WTC11 (cell line): ENCODE measurements around the gene BCL2L1. TPM values are rescaled to one million over a fixed set of nuclear protein-coding genes. Genes with fewer than 3 reads are reported as not detected.
A peak's percentile ranks its signal among the peaks of the same experiment; 100 is the strongest.

Source experiments
- ATAC-seq: fragments of 200-7000 bp; cut with Tn5 transposase; 2 replicates; pipeline ENCODE4 v1.10.0; 2021; ENCODE audit warnings: mild to moderate bottlenecking, moderate library complexity
- CTCF ChIA-PET: fragments of 300-600 bp; sonication (Branson Sonifier 250); formaldehyde crosslinking; loops from one replicate; lab custom pipeline; 2021; ENCODE audit warnings: antibody characterized with exemption; lab: Charles Lee
- POLR2A ChIA-PET: fragments of 350-600 bp; sonication (Branson Sonifier 250); formaldehyde crosslinking; loops from one replicate; lab custom pipeline; 2021; ENCODE audit warnings: antibody characterized with exemption; lab: Charles Lee
- DNase-seq: peaks from one replicate; pipeline ENCODE4 v3.0.0; 2021; ENCODE audit warnings: low spot score
- H3K27ac Mint-ChIP-seq: 2 replicates; pipeline ENCODE4 v1.8.0; 2021; ENCODE audit warnings: mixed read lengths
- H3K27me3 Mint-ChIP-seq: 2 replicates; pipeline ENCODE4 v1.8.0; 2021; ENCODE audit warnings: low read depth, mild to moderate bottlenecking, moderate library complexity, mixed read lengths
- H3K36me3 Mint-ChIP-seq: 2 replicates; pipeline ENCODE4 v1.8.0; 2021; ENCODE audit warnings: mixed read lengths
- H3K4me1 Mint-ChIP-seq: 2 replicates; pipeline ENCODE4 v1.8.0; 2022; ENCODE audit warnings: mixed read lengths
- H3K4me3 Mint-ChIP-seq: 2 replicates; pipeline ENCODE4 v1.8.0; 2021; ENCODE audit warnings: mild to moderate bottlenecking, moderate library complexity, mixed read lengths
- H3K9me3 Mint-ChIP-seq: 2 replicates; pipeline ENCODE4 v1.8.0; 2021; ENCODE audit warnings: mixed read lengths
- ATF2 ChIP-seq: sonication (generic); formaldehyde crosslinking; IDR thresholded peaks from 2 replicates; pipeline ENCODE4 v1.8.1; 2022; ENCODE audit warnings: low read depth, missing genetic modification reagents, borderline replicate concordance
- CREB1 ChIP-seq: sonication (generic); formaldehyde crosslinking; IDR thresholded peaks from 2 replicates; pipeline ENCODE4 v1.8.0; 2023; ENCODE audit warnings: mild to moderate bottlenecking, missing genetic modification reagents
- E2F1 ChIP-seq: sonication (generic); formaldehyde crosslinking; IDR thresholded peaks from 2 replicates; pipeline ENCODE4 v1.8.0; 2022; ENCODE audit warnings: mild to moderate bottlenecking, missing genetic modification reagents
- EMX1 ChIP-seq: fragments of 250-450 bp; sonication (Bioruptor Pico); IDR thresholded peaks from 2 replicates; pipeline ENCODE4 v1.8.0; 2021; ENCODE audit warnings: mild to moderate bottlenecking
- ESRRA ChIP-seq: sonication (generic); formaldehyde crosslinking; IDR thresholded peaks from 2 replicates; pipeline ENCODE4 v1.8.1; 2022; ENCODE audit warnings: mild to moderate bottlenecking, missing genetic modification reagents, borderline replicate concordance
- ETV6 ChIP-seq: sonication (generic); formaldehyde crosslinking; IDR thresholded peaks from 2 replicates; pipeline ENCODE4 v1.8.1; 2022; ENCODE audit warnings: mild to moderate bottlenecking, missing genetic modification reagents
- FOXK1 ChIP-seq: sonication (generic); formaldehyde crosslinking; IDR thresholded peaks from 2 replicates; pipeline ENCODE4 v1.8.0; 2022; ENCODE audit warnings: mild to moderate bottlenecking, moderate library complexity, missing genetic modification reagents
- FOXP4 ChIP-seq: sonication (generic); formaldehyde crosslinking; IDR thresholded peaks from 2 replicates; pipeline ENCODE4 v1.8.0; 2022; ENCODE audit warnings: mild to moderate bottlenecking, missing genetic modification reagents
- KAT7 ChIP-seq: sonication (generic); formaldehyde crosslinking; IDR thresholded peaks from 2 replicates; pipeline ENCODE4 v1.8.1; 2023; ENCODE audit warnings: missing genetic modification reagents, mild to moderate bottlenecking, borderline replicate concordance
- MAX ChIP-seq: sonication (generic); formaldehyde crosslinking; IDR thresholded peaks from 2 replicates; pipeline ENCODE4 v1.8.0; 2022; ENCODE audit warnings: mild to moderate bottlenecking, missing genetic modification reagents
- NFATC4 ChIP-seq: fragments of 250-450 bp; sonication (Bioruptor Pico); IDR thresholded peaks from 2 replicates; pipeline ENCODE4 v1.9.0; 2021; ENCODE audit warnings: mild to moderate bottlenecking
- NR3C1 ChIP-seq: sonication (generic); formaldehyde crosslinking; conservative IDR thresholded peaks from 2 replicates; pipeline ENCODE4 v1.8.1; 2023; ENCODE audit warnings: low read depth, mild to moderate bottlenecking, missing genetic modification reagents
- PRRX2 ChIP-seq: fragments of 250-450 bp; sonication (Bioruptor Pico); IDR thresholded peaks from 2 replicates; pipeline ENCODE4 v1.8.0; 2021; ENCODE audit warnings: mild to moderate bottlenecking
- SMAD4 ChIP-seq: sonication (generic); formaldehyde crosslinking; IDR thresholded peaks from 2 replicates; pipeline ENCODE4 v1.8.0; 2022; ENCODE audit warnings: mild to moderate bottlenecking, missing genetic modification reagents
- SP1 ChIP-seq: sonication (generic); formaldehyde crosslinking; conservative IDR thresholded peaks from 2 replicates; pipeline ENCODE4 v1.8.1; 2022; ENCODE audit warnings: missing genetic modification reagents
- ZBTB43 ChIP-seq: sonication (generic); formaldehyde crosslinking; IDR thresholded peaks from 2 replicates; pipeline ENCODE4 v1.8.1; 2023; ENCODE audit warnings: mild to moderate bottlenecking, missing genetic modification reagents
- ZNF138 ChIP-seq: sonication (generic); formaldehyde crosslinking; conservative IDR thresholded peaks from 2 replicates; pipeline ENCODE4 v1.8.1; 2022; ENCODE audit warnings: mild to moderate bottlenecking, moderate library complexity, missing genetic modification reagents
- ZNF263 ChIP-seq: sonication (generic); formaldehyde crosslinking; IDR thresholded peaks from 2 replicates; pipeline ENCODE4 v1.8.1; 2022; ENCODE audit warnings: low read depth, mild to moderate bottlenecking, moderate library complexity, missing genetic modification reagents
- total RNA-seq: library from RNA; stranded (reverse); gene quantifications from 3 replicates; pipeline ENCODE4 v1.2.3, GENCODE V29; 2021
- TF ChIP-seq, protein P1 (sequence below): sonication (generic); formaldehyde crosslinking; IDR thresholded peaks from 2 replicates; pipeline ENCODE4 v1.8.1; 2023; ENCODE audit warnings: mild to moderate bottlenecking, missing genetic modification reagents
- TF ChIP-seq, protein P2 (sequence below): fragments of 250-450 bp; sonication (Bioruptor Pico); IDR thresholded peaks from 2 replicates; pipeline ENCODE4 v2.1.2; 2022; ENCODE audit warnings: mild to moderate bottlenecking, moderate library complexity
- TF ChIP-seq, protein P3 (sequence below): sonication (generic); formaldehyde crosslinking; IDR thresholded peaks from 2 replicates; pipeline ENCODE4 v1.8.0; 2023; ENCODE audit warnings: missing genetic modification reagents
- TF ChIP-seq, protein P4 (sequence below): fragments of 250-450 bp; sonication (Bioruptor Pico); IDR thresholded peaks from 2 replicates; pipeline ENCODE4 v1.8.0; 2021; ENCODE audit warnings: mild to moderate bottlenecking
- TF ChIP-seq, protein P5 (sequence below): sonication (generic); formaldehyde crosslinking; IDR thresholded peaks from 2 replicates; pipeline ENCODE4 v1.8.0; 2022; ENCODE audit warnings: mild to moderate bottlenecking, missing genetic modification reagents

The BCL2L1 gene
- total RNA-seq, 1 experiment from 2014 or later, result 62.0 TPM

- TF ChIP-seq FOXP4 (CRISPR knock-in tag) (no peak), NFATC4 (CRISPR knock-in tag) (no peak), PRRX2 (CRISPR knock-in tag) (no peak), SMAD4 (no peak), KAT7 (no peak), ZNF263 (CRISPR knock-in tag) (no peak), ZNF138 (CRISPR knock-in tag) (no peak), EMX1 (no peak), ATF2 (CRISPR knock-in tag) (no peak), MAX (CRISPR knock-in tag) (no peak), FOXK1 (CRISPR knock-in tag) (no peak), ZBTB43 (CRISPR knock-in tag) (no peak)
- TF ChIP-seq, protein P1, sequence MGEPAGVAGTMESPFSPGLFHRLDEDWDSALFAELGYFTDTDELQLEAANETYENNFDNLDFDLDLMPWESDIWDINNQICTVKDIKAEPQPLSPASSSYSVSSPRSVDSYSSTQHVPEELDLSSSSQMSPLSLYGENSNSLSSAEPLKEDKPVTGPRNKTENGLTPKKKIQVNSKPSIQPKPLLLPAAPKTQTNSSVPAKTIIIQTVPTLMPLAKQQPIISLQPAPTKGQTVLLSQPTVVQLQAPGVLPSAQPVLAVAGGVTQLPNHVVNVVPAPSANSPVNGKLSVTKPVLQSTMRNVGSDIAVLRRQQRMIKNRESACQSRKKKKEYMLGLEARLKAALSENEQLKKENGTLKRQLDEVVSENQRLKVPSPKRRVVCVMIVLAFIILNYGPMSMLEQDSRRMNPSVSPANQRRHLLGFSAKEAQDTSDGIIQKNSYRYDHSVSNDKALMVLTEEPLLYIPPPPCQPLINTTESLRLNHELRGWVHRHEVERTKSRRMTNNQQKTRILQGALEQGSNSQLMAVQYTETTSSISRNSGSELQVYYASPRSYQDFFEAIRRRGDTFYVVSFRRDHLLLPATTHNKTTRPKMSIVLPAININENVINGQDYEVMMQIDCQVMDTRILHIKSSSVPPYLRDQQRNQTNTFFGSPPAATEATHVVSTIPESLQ (CRISPR knock-in tag), result no peak
Measured at GRCh38 chr20:31717478-31718201, 5.0 kb downstream of the BCL2L1 start (continued).

- Mint-ChIP-seq H3K4me3 (0 out of 2 replicates have a peak overlapping the region, but pooled peaks have one; percentile 2), H3K4me1 (peaks cover 91% of the 10 kb centered on the region), H3K27me3 (no peaks in the 10 kb centered on the region), H3K9me3 (no peaks in the 10 kb centered on the region), H3K27ac (peak overlapping the region; percentile 64; the same call in 1 of the 2 replicates), H3K36me3 (peaks cover 33% of the 10 kb centered on the region)
- ATAC-seq (no peak), DNase-seq (no peak)
- ChIA-PET CTCF (interaction anchor here (0.7 to 8.8 kb wide), 5 partner anchors 55 to 154 kb away, joined by 3 to 488 read pairs (median 5); no protein-coding TSS in a partner anchor), POLR2A (no interaction called here)
- TF ChIP-seq, protein P2, sequence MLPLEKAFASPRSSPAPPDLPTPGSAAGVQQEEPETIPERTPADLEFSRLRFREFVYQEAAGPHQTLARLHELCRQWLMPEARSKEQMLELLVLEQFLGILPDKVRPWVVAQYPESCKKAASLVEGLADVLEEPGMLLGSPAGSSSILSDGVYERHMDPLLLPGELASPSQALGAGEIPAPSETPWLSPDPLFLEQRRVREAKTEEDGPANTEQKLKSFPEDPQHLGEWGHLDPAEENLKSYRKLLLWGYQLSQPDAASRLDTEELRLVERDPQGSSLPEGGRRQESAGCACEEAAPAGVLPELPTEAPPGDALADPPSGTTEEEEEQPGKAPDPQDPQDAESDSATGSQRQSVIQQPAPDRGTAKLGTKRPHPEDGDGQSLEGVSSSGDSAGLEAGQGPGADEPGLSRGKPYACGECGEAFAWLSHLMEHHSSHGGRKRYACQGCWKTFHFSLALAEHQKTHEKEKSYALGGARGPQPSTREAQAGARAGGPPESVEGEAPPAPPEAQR (CRISPR knock-in tag), result no peak
- TF ChIP-seq E2F1 (no peak), SP1 (CRISPR knock-in tag) (no peak), NR3C1 (CRISPR knock-in tag) (no peak), SMAD4 (no peak), ETV6 (CRISPR knock-in tag) (no peak), CREB1 (CRISPR knock-in tag) (no peak), ESRRA (no peak)
- TF ChIP-seq, protein P3, sequence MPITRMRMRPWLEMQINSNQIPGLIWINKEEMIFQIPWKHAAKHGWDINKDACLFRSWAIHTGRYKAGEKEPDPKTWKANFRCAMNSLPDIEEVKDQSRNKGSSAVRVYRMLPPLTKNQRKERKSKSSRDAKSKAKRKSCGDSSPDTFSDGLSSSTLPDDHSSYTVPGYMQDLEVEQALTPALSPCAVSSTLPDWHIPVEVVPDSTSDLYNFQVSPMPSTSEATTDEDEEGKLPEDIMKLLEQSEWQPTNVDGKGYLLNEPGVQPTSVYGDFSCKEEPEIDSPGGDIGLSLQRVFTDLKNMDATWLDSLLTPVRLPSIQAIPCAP (CRISPR knock-in tag), result no peak
- TF ChIP-seq, protein P4, sequence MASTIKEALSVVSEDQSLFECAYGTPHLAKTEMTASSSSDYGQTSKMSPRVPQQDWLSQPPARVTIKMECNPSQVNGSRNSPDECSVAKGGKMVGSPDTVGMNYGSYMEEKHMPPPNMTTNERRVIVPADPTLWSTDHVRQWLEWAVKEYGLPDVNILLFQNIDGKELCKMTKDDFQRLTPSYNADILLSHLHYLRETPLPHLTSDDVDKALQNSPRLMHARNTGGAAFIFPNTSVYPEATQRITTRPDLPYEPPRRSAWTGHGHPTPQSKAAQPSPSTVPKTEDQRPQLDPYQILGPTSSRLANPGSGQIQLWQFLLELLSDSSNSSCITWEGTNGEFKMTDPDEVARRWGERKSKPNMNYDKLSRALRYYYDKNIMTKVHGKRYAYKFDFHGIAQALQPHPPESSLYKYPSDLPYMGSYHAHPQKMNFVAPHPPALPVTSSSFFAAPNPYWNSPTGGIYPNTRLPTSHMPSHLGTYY (CRISPR knock-in tag), result no peak
- TF ChIP-seq, protein P5, sequence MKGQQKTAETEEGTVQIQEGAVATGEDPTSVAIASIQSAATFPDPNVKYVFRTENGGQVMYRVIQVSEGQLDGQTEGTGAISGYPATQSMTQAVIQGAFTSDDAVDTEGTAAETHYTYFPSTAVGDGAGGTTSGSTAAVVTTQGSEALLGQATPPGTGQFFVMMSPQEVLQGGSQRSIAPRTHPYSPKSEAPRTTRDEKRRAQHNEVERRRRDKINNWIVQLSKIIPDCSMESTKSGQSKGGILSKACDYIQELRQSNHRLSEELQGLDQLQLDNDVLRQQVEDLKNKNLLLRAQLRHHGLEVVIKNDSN (CRISPR knock-in tag), result no peak
Measured at GRCh38 chr20:31716818-31717477, 5.7 kb downstream of the BCL2L1 start.
